Measurements from ENCODE around the gene SCG3.

The SCG3 gene

DNA sequence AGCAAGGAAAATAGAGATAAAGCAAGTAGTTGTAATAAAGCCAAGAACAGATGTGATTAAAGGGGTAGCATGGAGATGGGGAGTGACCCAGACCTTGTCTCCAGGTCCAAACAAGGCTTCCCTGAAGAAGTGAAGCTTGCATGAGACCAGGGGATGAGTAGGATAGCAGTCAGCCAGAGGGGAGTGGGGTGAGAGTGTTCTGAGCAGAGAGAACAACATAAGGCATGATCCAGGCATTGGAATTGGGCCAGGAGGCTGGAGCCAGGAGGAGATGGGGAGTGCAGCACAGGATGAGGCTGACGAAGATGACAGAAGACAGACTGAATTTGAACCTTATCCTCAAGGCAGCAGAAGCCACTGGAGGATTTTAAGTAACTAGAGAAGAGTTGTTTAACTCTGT is 77.3 kb downstream of the SCG3 start:
- no peak for DNase-seq (ENCODE audit: low spot score)

GRCh38 chr15:51759557-51760070 is 78.3 kb downstream of the SCG3 start:
- DNase-seq (ENCODE audit: low spot score) = peak; percentile 38

DNA sequence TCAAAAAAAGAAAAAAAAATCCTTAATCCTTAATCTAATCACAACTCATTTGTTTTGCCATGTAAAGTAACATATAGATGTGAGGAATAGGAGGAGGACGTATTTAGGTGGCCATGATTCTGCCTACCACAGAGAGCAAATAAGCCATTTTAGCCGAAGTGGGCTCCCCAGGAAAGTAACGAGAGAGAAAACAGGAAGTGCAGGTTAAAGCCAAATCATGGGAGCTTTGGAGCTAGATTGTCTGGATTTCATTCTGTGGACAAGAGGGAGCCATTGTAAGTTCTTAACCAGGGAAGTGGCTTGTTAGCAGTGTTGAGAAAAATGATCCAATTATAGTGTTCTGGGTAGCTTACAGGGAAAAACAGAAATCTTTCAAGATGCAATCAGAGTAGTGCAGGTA is 79.5 kb downstream of the SCG3 start:
- no peak for DNase-seq (ENCODE audit: low spot score)

- DNase-seq (ENCODE audit: low spot score) = no peak
These were observed 84.4 kb downstream of the SCG3 start for GRCh38 chr15:51765751-51766150.

DNA sequence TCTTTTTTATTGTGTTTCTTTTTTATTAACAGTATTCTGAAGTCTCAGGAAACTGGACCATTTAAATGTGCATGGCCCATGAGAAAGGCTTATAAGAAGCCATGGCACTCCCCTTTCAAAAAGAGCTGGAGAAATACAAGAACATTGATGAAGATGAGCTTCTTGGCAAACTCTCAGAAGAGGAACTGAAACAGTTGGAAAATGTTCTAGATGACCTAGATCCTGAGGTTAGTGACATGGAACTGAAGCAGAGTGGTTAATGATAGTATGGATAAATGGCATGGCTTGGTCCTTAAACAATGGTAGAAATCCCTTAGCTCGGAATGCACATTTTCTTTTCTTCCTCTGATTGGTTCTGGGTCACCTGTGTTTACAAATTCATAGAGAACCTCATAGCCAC is 85.0 kb downstream of the SCG3 start:
- no peak for DNase-seq (ENCODE audit: low spot score)

- no peak for DNase-seq (ENCODE audit: low spot score)
These were observed 86.7 kb downstream of the SCG3 start for GRCh38 chr15:51768018-51768417.
